GM18861 (cell line): ENCODE measurements around the gene RAB3GAP1.
"Not testable (repeated sequence)": the region's sequence is repeated elsewhere in the genome, so short reads cannot be mapped to it uniquely, and the experiment has no call there.

Experiments used
- ATAC-seq: cut with Tn5 transposase; IDR thresholded peaks from one replicate; pipeline ENCODE4 v1.9.1; 2021; ENCODE audit not compliant: unreplicated experiment

RAB3GAP1 gene

DNA sequence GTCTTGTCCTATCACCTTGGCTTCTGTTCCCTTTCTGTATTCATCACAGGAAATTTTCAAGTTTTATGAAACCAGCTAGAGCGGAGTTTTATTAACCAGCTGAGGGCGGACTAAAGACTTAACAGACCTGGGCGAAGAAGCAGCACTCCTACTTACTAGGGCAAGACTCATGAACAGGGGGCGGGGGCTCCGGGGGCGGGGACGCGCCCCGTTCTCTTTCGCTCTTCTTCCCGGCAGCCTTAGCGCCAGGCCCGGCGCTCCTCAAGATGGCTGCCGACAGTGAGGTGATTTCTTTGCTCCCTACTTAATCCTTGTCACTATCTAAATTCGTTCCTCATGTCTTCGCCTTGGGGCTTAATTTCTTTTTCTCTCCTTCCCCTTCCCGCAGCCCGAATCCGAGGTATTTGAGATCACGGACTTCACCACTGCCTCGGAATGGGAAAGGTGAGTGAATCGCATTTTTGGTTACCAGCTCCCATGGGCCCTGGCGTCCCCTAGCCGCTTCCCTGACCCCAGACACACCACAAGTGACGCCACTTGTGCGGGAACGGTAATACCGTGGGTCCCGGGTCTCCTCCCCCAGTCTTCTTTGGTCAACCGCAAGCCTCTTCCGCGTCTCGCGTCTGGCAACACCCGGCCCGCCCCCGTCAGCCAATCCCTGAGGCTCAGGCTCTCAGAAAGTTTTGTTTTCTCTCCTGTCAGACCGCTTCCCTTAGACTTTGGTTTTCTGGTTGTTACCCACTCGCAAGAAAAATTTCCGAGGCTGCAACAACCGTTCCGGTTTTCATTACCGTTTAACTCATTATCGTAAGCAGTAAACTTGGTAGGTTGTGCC lies at the start of gene RAB3GAP1:
Gene RAB3GAP1, plus strand, starts transcription at position 251 of the 835 bp plus-strand sequence. Its CDS starts 16 bp downstream, at position 267.
- peak; percentile 72 for ATAC-seq

DNA sequence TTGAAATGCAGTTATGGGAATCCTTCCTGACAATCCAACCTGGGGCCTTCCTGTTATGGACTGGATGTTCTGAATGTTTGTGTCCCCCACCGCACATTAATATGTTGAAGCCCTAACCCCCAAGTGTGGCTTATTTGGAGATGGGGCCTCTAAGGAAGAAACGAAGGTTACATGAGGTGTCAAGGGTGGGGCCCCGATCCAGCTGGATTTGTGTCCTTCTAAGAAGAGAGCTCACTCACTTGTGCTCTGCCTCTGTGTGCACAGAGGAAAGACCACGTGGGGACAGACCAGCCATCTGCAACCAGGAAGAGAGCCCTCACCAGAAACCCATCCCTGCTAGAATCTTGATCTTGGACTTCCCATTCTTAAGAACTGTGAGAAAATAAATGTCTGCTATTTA lies 49.3 kb upstream of the RAB3GAP1 start:
- ATAC-seq = no peak

DNA sequence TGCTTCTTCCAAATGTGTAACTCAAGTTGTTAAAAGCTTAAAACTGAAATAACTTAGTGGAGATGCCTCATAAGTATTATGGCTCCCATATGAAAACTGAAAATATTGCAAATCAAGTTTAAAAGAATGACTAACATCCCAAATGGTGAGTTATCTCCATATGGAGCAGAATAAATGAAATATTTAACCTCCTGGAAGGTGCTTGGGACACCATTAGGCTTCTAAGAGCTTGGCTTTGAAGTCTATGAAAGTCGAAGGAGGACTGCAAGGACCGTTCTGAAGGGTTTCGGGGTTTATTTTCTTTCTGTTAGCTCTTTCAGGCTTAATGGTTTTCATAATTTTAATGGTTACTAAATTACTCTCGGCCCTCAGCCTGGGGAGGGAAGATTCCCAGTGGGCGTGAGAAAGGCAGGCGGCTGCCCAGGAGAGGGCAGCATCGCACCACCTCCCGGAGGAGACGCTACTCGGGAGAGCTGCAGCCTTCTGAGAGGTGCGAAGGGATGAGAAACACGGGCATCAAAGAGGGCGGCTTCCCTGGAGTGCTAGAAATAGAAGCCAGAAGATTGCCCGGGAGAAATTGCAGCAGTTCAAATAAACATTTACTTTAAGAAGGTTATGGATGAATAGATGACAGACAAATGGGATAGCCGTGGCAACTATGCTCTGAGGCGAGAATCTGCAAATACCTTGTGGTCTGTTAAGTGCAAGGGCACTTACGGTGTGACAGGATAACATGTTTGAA lies 47.9 kb upstream of the RAB3GAP1 start:
- ATAC-seq = peak; percentile 79

DNA sequence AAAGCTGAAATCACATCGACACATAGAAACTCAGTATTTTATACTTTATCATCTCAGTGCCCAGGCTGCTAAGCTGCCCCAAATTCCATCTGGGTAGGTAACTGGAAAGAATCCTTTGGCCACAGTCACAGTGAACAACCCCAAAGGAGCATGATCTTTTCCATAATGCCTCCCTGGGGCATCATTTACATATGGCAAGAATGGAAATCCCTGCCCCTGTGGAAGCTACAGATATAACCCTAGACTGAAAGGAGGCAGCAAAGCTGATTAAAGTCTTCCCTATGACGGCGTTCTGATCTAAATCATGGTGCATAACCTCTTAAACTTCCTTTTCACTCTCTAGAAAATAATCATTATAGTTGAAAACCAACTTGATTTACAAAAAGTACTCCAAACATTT lies 46.3 kb upstream of the RAB3GAP1 start:
- no peak for ATAC-seq

DNA sequence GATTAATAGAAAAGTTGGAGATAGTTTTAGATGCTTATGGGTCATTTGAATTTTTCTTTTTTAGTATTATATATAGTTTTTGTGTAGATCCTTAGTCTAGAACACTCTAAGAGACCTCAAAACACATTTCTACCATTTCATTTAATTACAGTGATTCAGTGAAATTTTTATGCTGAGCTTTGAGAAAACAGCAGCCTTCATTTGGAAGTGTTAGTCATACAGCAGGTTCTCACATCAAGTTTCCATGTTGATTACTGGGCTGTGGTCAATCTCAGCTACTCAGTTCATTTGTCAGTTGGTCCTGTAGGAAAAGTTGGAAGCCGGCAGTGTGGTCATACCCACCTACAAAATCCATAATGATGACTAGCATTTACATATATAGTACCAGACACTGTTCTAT lies 42.8 kb upstream of the RAB3GAP1 start:
- no peak for ATAC-seq

DNA sequence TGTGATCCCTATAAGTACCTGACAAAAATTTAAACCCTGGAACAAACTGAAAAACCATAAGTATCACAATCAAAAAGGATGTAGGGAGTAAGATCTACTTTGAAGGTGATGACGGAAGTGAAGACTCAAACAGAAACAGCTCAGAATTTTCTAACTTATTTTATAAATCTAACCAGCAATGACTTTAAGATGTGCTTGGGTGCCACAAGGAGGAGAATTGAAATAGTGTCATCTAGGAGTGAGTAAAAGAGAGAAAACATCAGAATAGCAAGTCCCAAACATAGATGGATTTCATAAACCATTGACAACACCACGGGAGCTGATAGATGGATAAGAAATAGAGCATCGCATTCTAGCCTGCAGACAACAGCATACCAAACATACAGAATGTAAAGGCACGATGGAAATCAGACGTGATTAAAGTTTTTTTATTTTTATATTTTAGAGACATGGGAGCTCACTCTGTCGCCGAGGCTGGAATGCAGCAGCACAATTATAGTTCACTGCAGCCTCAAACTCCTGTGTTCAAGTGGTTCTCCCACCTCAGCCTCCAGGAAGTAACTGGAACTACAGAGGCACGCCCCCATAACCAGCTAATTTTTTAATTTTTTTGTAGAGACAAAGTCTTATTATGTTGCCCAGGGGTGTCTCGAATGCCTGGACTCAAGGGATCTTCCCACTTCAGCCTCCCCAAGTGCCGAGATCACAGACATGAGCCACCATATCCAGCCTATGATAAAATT lies 41.7 kb upstream of the RAB3GAP1 start:
- ATAC-seq = no peak

DNA sequence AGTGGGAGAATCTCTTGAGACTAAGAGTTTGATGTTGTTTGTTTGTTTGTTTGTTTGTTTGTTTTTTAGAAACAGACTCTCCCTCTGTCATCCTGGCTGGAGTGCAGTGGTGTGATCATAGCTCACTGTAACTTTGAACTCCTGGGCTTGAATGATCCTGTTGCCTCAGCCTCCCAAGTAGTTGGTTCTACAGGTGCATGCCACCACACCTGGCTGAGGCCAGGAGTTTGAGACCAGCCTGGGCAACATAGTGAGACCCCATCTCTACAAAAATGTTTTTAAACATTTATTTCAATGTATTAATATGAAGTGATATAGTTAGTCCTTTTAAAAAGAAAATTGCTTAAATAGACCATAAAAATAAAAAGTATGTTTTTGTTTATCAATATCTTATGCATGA lies 40.5 kb upstream of the RAB3GAP1 start:
- no peak for ATAC-seq

DNA sequence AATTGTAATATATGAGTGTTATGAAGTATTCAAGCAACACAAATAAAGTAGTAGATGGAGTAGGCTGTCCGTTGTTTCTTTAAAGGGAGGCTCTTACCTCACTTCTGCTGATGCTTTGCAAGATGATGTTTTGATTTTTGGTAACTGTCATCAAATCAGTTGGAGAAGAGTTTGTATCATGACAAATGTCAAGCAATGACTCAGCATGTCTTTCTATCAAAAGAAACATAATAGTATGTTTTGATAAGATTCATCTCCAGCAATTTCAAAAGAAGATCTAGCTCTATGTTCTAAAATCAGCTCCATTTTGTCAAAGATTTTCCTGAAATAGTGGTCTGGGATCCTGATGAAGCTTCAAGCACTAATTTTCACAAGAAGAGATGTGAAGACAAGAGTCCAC lies 30.5 kb upstream of the RAB3GAP1 start:
- ATAC-seq = no peak

DNA sequence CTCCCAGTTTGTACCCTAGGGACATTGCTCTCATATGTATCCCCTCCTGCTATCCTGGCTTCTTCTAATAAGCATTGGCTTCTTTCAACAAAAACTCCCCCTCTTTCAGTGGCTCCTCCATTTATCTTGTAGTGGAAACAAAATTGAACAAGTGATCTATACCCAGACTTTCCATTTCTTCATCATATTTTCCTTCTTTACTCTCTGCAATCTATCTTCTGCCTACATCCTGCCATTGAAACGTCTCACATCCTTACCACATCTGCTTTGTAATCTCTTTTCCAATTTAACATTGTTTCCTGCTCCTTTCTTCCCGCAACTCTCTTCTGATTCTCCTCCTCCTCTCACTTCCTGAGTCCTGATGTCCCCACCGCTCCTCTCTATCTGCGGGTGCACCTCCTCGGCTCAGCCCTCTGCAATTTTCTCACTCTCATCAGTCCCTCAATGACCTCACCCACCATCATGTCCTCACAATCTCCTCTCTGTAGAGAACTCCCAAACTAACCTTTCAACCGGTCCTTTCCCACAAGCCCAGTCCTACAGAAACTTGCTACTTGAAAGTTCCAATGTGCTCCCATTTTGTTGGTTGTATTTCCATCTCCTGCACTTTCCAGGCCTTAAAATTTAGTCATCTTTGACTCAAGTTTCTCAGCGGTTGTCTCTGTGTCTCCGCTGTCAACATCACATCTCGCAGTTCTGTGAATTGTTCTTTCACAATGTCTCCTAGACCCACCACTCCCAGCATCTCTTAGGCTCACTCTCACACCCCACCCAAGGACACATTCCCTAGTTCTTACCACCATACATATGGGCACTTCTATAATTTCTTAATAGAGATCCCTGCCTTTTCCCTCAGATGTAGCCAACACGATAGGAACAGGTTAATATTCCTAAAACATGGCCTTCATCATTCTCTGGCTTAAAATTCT lies 28.9 kb upstream of the RAB3GAP1 start:
- ATAC-seq = no peak

DNA sequence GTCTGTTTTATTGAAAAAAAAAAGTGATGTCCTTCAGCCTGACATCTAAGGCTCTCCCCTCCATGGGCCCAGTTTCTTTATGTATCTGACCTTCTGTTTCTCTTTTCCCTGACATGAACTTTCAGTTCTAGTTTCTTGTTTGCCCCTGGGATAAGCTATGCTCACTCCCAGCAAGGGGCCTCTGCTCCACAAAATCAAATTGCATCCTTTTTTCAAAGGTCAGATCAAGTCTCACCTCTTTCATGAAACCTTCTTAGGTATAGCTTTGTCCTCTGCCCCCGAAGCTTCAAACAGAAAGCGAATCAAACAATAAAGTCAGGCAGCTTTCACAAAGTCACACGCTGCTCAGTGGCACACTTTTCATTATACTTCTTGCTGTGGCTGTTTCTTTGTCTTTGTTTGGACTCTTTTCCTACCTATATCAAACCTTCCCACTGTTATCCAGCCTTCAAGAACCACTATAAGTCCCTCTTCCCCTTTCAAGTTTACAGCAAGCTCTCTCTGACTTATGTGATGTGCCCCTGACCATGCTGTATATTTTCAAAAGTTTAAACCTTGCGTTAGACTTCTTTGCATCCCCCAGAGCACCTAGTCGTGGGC lies 28.1 kb upstream of the RAB3GAP1 start:
- ATAC-seq = no peak

DNA sequence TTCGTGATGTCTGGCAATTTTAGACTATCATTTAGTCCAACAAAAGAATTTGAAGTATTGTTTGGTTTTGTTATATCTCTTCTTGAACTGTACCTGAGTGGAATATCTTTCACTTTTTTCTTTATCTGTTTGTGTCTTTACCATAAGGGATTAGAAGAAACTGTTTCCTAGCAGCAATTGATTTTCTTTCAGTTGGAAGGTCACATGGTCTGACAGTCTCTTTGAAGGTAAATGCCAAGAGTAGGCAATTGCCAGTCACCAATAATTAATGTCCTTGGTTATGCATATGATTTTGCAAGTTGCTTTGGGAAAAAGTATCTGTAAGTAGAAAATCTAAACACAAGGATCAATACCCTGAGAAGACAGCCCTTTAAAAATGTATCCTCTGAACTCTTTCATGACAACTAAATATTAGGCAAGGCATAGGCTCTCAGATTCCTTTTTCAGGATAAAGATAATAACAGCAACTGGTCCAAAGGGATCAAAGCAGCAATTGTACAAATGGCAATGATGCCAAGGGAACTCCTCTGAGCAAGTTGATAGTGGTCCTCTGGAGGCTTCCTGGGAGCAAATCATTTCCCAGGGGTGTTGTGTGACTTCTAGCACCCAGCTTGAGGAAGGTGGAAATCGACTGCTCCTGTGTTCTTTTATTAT lies 22.5 kb upstream of the RAB3GAP1 start:
- no peak for ATAC-seq

DNA sequence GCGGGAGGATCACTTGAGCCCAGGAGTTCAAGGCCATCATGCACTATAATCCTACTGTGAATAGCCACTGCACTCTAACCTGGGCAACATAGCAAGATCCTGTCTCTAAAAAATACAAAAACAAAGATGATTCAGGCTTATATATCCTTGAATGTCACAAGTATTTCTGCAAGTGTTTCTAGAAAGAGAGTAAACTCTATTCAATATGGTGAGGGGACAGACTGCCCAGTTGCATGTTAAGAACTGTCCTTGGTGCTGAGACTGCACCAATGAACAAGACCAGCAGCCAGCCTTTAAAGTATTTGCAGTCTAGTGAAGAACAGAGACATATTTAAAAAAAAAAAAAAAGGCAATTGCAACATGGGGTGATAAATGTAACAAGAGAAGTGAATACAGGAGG lies 21.3 kb upstream of the RAB3GAP1 start:
- ATAC-seq = no peak

DNA sequence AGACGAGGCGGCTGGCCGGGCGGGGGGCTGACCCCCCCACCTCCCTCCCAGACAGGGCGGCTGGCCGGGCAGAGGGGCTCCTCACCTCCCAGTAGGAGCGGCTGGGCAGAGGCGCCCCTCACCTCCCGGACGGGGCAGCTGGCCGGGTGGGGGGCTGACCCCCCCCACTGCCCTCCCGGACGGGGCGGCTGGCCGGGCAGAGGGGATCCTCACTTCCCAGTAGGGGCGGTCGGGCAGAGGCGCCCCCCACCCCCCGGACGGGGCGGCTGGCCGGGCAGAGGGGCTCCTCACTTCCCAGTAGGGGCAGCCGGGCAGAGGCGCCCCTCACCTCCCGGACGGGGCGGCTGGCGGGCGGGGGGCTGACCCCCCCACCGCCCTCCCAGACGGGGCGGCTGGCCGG lies 18.9 kb upstream of the RAB3GAP1 start:
- not testable (repeated sequence) for ATAC-seq

DNA sequence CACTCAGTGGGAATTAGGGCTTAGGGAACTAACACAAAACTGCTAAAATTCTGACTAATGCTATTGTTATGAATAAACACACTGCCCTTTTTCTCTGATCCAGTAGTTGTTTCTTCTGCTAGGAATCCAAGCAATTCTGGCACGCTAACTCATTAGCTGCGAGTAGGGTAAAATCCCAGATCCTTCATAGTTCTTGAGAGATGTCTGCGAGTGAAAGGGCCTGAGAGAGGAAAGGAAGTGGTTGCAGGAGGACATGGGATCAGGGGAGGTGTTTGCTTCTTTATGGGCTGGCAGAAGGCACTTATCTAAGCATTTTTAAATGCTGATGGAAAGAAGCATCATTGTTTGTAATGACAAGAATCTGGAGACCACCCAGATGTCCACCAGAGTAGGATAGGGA lies 14.3 kb upstream of the RAB3GAP1 start:
- ATAC-seq = no peak

DNA sequence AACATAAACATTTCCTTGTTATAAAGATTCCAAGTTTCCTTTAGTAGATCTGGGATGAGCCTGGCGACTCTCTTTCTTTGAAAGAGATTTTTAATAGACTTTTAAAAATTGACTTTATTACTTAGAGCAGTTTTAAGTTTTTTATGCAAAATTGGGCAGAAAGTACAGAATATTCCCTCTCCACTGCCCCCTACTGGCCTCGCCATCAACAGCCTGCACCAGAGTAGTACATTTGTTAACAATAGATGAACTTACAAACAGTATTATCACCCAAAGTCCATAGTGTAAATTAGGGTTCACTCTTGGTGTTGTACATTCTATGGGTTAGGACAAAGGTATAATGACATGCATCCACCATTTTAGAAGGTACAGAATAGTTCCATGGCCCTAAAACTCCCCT lies 8.7 kb upstream of the RAB3GAP1 start:
- no peak for ATAC-seq

DNA sequence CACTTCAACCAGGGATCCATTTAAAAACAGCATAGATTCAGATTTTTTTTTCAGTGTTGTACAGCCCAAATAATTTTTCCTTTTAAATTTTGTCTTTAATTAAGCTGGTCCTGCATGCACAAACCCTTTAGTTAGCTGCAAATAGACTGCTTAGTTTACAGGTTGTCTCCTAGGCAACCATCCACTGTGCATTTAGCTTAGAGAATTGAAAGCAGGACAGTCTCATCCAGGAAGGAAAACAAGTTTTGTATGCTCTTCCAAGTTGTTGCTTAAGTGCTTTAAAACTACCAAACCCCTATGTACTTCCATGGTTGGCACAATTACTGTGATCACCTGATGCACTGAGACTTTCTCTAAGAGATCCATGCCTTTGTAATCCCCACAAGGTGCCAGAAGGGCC lies 4.8 kb upstream of the RAB3GAP1 start, which contains the start of gene MAP3K19:
Gene MAP3K19, minus strand, starts transcription at position 148 of the 400 bp plus-strand sequence. CDS start 22,800 bp downstream, outside the sequence.
- ATAC-seq = no peak

DNA sequence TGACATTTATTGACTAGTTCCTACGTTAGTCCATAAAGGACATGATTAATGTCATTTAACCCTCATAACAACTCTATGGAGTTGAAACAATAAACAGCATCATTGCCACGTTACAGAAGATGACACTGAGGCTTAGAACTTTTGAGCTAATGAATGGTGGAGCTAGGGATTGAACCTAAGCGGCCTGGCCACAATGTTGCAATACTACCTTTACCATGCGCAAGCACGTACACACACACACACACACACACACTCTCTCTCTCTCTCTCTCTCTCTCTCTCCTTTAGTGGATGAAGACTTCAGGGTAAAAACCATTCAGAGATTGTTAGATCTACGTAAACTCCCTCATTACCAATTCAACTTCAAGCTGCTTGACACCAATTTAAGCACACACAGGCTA lies 4.0 kb upstream of the RAB3GAP1 start:
- no peak for ATAC-seq

DNA sequence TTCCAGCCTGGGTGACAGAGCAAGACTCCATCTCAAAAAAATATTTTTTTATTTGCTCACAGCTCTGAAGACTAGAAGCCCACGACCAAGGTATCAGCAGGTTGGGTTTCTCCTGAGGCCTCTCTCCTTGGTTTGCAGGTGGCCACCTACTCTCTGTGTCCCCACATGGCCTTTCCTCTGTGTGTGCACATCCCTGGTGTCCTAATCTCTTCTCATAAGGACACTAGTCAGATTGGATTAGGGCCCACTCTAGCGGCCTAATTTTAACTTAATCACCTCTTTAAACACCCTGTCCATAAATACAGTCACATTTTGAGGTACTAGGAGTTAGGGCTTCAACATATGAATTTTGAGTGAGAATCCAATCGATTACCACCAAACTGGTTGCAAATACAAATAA lies 2.0 kb upstream of the RAB3GAP1 start:
- no peak for ATAC-seq

DNA sequence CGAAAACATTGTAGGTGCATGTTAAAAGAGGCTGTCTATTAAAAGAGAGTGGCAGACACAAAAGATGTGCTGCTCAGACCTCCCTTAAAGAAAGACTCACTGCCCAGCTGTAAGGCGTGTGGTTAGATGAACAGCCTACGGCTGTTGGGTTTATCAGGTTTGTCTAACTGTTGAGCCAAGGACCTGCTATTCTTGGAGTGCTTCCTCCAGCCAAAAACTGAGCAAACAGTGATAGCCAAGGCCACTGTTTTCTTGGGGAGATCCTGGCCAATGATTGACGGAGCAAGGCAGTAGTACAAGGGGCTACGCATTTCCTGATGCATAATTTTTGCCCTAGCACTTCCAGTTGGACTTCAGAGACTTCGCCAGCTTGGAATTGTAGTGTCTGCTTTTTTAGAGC lies 1.4 kb upstream of the RAB3GAP1 start:
- ATAC-seq = no peak
